ENCODE measurements around the gene OPCML. TPM values are rescaled to one million over a fixed set of nuclear protein-coding genes. Genes with fewer than 3 reads are reported as not detected.
A peak's percentile ranks its signal among the peaks of the same experiment; 100 is the strongest.

OPCML gene
- total and polyA plus RNA-seq, 4 donors = under 0.01 to 0.01 TPM; not detected in 2

DNA sequence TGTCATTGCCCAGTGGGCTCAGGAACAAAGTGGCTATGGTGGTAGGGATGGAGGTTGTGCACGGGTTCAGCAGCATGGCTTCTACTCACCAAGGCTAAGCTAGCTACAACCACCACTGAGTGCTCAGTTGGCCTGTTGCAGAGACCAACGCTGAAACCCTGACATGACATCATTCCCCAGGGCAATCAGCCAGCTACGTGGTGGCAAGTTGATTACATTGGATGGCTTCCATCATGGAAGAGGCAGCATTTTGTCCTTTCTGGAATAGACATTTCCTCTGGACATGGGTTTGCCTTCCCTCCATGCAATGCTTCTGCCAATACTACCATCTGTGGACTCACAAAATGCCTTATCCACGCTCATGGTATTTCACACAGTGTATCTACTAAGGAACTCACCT lies 634.3 kb downstream of the OPCML start:
- peak overlapping the region; percentile 31 to 48 for H3K27ac ChIP-seq (ENCODE audit: low read depth in 1 of 2, low read length in 2 of 2)
- peaks cover 4 to 24% (median 4%) of the 10 kb centered on the region in 4 donors for H3K4me1 ChIP-seq (ENCODE audit: control insufficient read depth in 4 of 4, insufficient read depth in 4 of 4, low read length in 3 of 4)
- H3K27me3 ChIP-seq (ENCODE audit: control insufficient read depth in 4 of 4, insufficient read depth in 4 of 4, low read length in 3 of 4) = no peaks in the 10 kb centered on the region
- H3K4me3 ChIP-seq (ENCODE audit: low read depth in 1 of 3, low read length in 3 of 3) = no peak overlapping the region
- no peak overlapping the region for H3K9ac ChIP-seq (ENCODE audit: low read depth in 1 of 2, low read length in 2 of 2)
- DNase-seq (ENCODE audit: low spot score) = no peak
- H3K36me3 ChIP-seq (ENCODE audit: control insufficient read depth in 4 of 4, insufficient read depth in 3 of 4, low read depth in 1 of 4, low read length in 3 of 4) = no peaks in the 10 kb centered on the region
- 51% methylated on average over 4 of the region's 4 CpGs for WGBS
- H3K9me3 ChIP-seq (ENCODE audit: control insufficient read depth in 4 of 4, low read length in 3 of 4) = no peaks in the 10 kb centered on the region
- TF ChIP-seq RAD21 (IDR thresholded peaks at IDR 0.05) = peak; percentile 19 to 52
- peak; percentile 9 to 66 for TF ChIP-seq HNF4A (conservative IDR thresholded peaks at IDR 0.05)
- TF ChIP-seq, protein P1, sequence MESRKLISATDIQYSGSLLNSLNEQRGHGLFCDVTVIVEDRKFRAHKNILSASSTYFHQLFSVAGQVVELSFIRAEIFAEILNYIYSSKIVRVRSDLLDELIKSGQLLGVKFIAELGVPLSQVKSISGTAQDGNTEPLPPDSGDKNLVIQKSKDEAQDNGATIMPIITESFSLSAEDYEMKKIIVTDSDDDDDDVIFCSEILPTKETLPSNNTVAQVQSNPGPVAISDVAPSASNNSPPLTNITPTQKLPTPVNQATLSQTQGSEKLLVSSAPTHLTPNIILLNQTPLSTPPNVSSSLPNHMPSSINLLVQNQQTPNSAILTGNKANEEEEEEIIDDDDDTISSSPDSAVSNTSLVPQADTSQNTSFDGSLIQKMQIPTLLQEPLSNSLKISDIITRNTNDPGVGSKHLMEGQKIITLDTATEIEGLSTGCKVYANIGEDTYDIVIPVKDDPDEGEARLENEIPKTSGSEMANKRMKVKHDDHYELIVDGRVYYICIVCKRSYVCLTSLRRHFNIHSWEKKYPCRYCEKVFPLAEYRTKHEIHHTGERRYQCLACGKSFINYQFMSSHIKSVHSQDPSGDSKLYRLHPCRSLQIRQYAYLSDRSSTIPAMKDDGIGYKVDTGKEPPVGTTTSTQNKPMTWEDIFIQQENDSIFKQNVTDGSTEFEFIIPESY (IDR thresholded peaks at IDR 0.05) = no peak
- no peak for TF ChIP-seq TAF1 (conservative IDR thresholded peaks at IDR 0.05)
- no peak for TF ChIP-seq NR2F2 (IDR thresholded peaks at IDR 0.05)
- TF ChIP-seq HNF4G (IDR thresholded peaks at IDR 0.05) = no peak
- no peak for TF ChIP-seq CTCF (IDR thresholded peaks at IDR 0.05; ENCODE audit: low read depth, low read length, missing input control)
- no peak for TF ChIP-seq GABPA (IDR thresholded peaks at IDR 0.05 in 1 of 2, conservative IDR thresholded peaks at IDR 0.05 in 1 of 2)
- no peak for TF ChIP-seq EGR1 (IDR thresholded peaks at IDR 0.05; ENCODE audit: low read depth in 2 of 2)
- TF ChIP-seq JUND (IDR thresholded peaks at IDR 0.05) = peak in 1 of 2 donors; percentile 78
- TF ChIP-seq, protein P2, sequence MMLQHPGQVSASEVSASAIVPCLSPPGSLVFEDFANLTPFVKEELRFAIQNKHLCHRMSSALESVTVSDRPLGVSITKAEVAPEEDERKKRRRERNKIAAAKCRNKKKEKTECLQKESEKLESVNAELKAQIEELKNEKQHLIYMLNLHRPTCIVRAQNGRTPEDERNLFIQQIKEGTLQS (IDR thresholded peaks at IDR 0.05) = no peak
- peak; percentile 96 for TF ChIP-seq FOXA2 (IDR thresholded peaks at IDR 0.05)
- TF ChIP-seq YY1 (IDR thresholded peaks at IDR 0.05) = peak; percentile 92
- peak; percentile 91 for TF ChIP-seq FOXA1 (IDR thresholded peaks at IDR 0.05)
- peak; percentile 40 for TF ChIP-seq MAX (IDR thresholded peaks at IDR 0.05)
- TF ChIP-seq REST (IDR thresholded peaks at IDR 0.05) = no peak
- no peak for TF ChIP-seq SP1 (IDR thresholded peaks at IDR 0.05)
- TF ChIP-seq RXRA (IDR thresholded peaks at IDR 0.05) = peak in 1 of 2 donors; percentile 62
